Type B pancreatic cell (in vitro differentiated cells): Measurements from ENCODE around the gene PAK6. TPM values are rescaled to one million over a fixed set of nuclear protein-coding genes. Genes with fewer than 3 reads are reported as not detected.

Experiments used
- DNase-seq: peaks from one replicate; pipeline ENCODE4 v3.0.0; 2021; ENCODE audit warnings: mixed read lengths; ENCODE audit not compliant: unreplicated experiment; ENCODE audit errors: extremely low spot score
- H3K27ac Mint-ChIP-seq: 2 replicates; pipeline ENCODE4 v1.8.0; 2021; ENCODE audit warnings: mild to moderate bottlenecking, mixed read lengths
- H3K27me3 Mint-ChIP-seq: 2 replicates; pipeline ENCODE4 v1.8.0; 2021; ENCODE audit warnings: mixed read lengths
- H3K36me3 Mint-ChIP-seq: 2 replicates; pipeline ENCODE4 v1.8.0; 2021; ENCODE audit warnings: mixed read lengths
- H3K4me1 Mint-ChIP-seq: one replicate; pipeline ENCODE4 v1.8.0; 2021; ENCODE audit warnings: mixed read lengths; ENCODE audit not compliant: unreplicated experiment
- H3K4me3 Mint-ChIP-seq: 2 replicates; pipeline ENCODE4 v1.8.0; 2021; ENCODE audit warnings: mild to moderate bottlenecking, mixed read lengths
- H3K9me3 Mint-ChIP-seq: 2 replicates; pipeline ENCODE4 v1.8.0; 2021; ENCODE audit warnings: mixed read lengths
- total RNA-seq: library from RNA; stranded (reverse); gene quantifications from 2 replicates; pipeline ENCODE4 v1.2.1, GENCODE V29; 2021; ENCODE audit warnings: low replicate concordance
- TF ChIP-seq, protein P1 (sequence below): fragments of 200-600 bp; sonication (generic); conservative IDR thresholded peaks from 2 replicates; pipeline ENCODE4 v1.5.0; 2021; ENCODE audit warnings: antibody characterized with exemption, mild to moderate bottlenecking

The PAK6 gene
- total RNA-seq, 1 donor from 2014 or later: 7.8 TPM

DNA sequence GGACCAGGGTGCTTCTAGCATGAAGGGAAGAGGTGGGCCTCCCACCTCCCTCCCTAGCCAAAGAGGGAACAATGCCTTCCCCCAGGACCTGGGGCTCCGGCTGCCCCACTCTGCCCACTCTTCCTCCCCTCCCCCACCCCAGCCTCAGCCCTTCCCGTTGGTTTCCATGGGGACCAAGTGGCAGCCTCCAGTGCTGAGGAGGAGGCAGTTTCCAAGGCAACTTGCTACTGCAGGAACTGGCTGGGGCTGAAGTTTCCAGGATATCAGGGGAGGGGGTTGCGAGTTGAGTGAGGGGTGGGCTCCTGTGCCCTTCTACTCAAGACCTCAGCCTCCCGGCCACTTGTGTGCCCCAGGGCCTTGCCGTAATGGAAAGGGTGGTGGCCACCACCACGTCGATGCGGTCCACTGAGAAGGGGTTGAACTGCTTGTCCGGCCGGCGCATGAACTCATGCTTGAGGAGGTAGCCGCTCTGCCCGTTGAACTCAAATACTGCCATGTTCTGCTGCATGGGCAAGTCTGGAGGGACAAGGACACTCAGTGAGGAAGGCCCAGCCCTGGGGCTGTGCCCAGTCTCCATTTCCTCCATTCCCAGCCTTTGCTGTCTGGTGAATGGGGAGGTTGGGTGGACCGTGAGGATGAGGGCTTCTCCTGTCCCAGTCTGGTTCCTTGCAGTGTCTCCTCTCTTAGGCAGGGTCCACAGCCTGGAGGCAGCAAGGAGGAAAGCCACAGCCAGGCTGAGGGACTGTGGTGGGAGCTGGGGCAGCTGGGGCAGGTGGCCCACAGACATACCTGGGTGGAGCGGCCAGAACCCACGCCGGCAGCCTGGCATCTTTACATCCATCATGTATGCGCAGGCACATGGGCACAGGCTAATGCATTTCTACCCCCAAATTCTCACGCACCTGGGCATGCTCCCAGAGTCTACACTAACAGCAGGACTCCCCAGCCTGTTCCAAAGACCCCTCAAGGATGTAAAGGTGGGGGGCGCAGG lies 55.3 kb downstream of the PAK6 start:
- Mint-ChIP-seq H3K27ac (no peak overlapping the region), H3K4me3 (no peak overlapping the region)

DNA sequence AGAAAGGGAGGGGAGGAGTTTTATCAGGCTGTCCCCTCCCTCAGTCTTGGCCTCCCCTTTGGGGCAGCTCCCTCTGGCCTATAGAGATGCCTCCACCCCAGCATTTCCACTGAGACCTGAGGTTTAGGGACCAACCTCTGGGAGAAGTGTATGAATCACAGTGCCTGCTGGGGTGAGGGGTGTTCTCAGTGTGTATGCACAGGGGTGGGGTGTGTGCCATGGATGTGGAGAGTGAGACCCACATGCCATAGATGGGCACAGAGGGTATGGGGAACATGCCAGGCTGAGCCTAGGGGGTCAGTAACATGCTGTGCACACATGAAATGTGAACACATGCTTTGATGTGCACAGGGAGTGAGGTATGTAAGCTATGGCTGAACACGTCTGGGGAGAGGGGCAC lies 56.4 kb downstream of the PAK6 start:
- peaks cover 36% of the 10 kb centered on the region for H3K27me3 Mint-ChIP-seq
- no peak overlapping the region for H3K4me3 Mint-ChIP-seq
- H3K36me3 Mint-ChIP-seq: no peaks in the 10 kb centered on the region
- no peaks in the 10 kb centered on the region for H3K9me3 Mint-ChIP-seq
- H3K27ac Mint-ChIP-seq: no peak overlapping the region
- peaks cover 9% of the 10 kb centered on the region for H3K4me1 Mint-ChIP-seq
- DNase-seq: no peak
- TF ChIP-seq, protein P1, sequence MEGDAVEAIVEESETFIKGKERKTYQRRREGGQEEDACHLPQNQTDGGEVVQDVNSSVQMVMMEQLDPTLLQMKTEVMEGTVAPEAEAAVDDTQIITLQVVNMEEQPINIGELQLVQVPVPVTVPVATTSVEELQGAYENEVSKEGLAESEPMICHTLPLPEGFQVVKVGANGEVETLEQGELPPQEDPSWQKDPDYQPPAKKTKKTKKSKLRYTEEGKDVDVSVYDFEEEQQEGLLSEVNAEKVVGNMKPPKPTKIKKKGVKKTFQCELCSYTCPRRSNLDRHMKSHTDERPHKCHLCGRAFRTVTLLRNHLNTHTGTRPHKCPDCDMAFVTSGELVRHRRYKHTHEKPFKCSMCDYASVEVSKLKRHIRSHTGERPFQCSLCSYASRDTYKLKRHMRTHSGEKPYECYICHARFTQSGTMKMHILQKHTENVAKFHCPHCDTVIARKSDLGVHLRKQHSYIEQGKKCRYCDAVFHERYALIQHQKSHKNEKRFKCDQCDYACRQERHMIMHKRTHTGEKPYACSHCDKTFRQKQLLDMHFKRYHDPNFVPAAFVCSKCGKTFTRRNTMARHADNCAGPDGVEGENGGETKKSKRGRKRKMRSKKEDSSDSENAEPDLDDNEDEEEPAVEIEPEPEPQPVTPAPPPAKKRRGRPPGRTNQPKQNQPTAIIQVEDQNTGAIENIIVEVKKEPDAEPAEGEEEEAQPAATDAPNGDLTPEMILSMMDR: no peak

More for the DNA sequence above, 55.3 kb downstream of the PAK6 start:
- H3K9me3 Mint-ChIP-seq: no peaks in the 10 kb centered on the region
- H3K27me3 Mint-ChIP-seq: peaks cover 46% of the 10 kb centered on the region
- H3K36me3 Mint-ChIP-seq: no peaks in the 10 kb centered on the region
- TF ChIP-seq, protein P1: no peak
- peaks cover 12% of the 10 kb centered on the region for H3K4me1 Mint-ChIP-seq
- no peak for DNase-seq

DNA sequence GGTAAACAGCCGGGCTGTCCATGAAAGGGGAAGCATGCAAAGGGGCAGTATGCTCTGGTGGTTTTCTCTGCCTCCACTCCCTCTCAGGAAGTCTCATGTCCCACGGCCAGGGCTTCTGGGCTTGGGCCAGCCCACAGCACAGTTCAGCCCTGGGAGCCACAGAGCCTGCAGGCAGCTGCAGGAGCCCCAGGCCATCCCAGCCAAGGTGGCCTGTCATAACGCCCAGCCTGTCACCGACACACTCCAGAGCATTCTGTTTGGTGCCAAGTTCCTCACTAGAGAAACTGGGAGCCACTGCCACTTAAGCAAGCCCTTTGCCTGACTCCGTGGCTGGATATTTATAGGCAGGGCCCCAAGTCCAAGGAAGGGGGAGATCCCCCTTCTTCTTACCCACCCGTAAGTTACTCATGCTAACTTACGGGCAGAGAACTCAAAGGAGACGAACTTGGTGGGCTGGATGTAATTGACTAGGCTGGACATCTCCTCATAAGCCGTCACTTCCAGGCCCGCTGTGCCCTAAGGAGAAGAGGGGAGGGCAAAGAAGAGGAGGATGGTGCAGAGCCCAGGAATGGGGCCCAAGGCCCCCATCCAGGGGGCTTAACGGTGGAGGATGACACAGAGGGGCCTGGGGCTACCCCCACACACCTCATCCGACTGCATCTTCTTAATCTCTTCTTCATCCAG lies 57.2 kb downstream of the PAK6 start:
- peaks cover 9% of the 10 kb centered on the region for H3K4me1 Mint-ChIP-seq
- peaks cover 33% of the 10 kb centered on the region for H3K27me3 Mint-ChIP-seq
- no peaks in the 10 kb centered on the region for H3K36me3 Mint-ChIP-seq
- H3K9me3 Mint-ChIP-seq: no peaks in the 10 kb centered on the region
- DNase-seq: no peak
- H3K4me3 Mint-ChIP-seq: no peak overlapping the region
- no peak overlapping the region for H3K27ac Mint-ChIP-seq
- TF ChIP-seq, protein P1: no peak

DNA sequence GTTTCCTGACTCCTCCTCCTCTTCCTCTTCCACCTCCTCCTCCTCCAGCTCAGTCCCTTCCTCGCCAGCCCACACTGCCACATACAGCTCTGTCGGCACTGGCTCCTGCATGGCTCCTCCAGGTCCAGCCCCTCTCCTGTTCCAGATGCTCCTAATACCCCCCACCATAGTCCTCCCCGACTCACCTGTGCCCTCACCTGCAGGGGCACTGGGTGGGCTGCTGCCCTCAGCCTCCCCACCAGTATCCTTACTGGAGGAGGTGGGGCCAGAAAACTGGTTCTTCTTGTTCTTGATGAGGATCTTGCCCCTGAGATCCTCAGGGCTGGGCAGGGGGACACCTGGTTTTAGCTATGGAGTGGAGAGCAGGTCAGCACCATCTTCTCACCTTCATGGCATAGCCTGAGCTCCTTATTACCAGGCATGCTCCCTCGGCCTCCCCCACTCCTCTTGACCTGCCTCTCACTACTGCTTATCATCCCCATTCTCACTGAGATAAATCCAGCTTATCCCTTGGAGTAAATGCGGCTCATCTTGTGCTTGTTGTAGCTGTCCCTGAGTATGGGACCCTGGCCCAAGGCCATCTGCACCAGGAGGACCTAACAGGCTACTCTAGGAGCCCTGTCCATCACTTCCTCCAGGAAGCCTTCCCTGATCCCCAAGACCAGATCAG lies 57.8 kb downstream of the PAK6 start:
- no peak for DNase-seq
- Mint-ChIP-seq H3K4me3 (no peak overlapping the region), H3K27ac (no peak overlapping the region), H3K4me1 (peaks cover 13% of the 10 kb centered on the region), H3K9me3 (no peaks in the 10 kb centered on the region), H3K36me3 (no peaks in the 10 kb centered on the region), H3K27me3 (peaks cover 35% of the 10 kb centered on the region)
- TF ChIP-seq, protein P1: no peak

DNA sequence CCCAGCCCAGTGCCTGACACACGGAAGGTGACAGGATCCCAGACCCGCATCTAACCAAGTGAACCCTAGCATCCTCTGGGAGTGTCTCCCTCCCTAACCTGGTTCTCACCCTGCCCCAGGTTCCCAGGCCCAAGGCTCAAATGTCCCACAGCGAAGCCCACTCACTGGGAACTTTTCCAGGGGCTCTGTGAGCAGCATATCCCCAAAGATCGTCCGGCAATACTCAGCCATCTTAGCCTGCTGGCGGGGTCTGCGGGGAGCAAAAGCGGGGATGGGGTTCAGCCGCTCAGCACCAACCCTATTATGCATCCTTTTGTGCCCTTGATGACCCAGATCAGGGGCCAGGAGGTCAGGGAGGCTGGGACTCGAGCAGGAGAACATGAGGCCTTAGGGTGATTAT lies 58.5 kb downstream of the PAK6 start:
- no peak for DNase-seq
- TF ChIP-seq, protein P1: no peak
- peaks cover 14% of the 10 kb centered on the region for H3K4me1 Mint-ChIP-seq
- peaks cover 29% of the 10 kb centered on the region for H3K27me3 Mint-ChIP-seq
- no peak overlapping the region for H3K4me3 Mint-ChIP-seq
- no peaks in the 10 kb centered on the region for H3K36me3 Mint-ChIP-seq
- no peak overlapping the region for H3K27ac Mint-ChIP-seq
- H3K9me3 Mint-ChIP-seq: no peaks in the 10 kb centered on the region
